Measurements from ENCODE around the gene EFCC1. TPM values are rescaled to one million over a fixed set of nuclear protein-coding genes. Genes with fewer than 3 reads are reported as not detected.
A peak's percentile ranks its signal among the peaks of the same experiment; 100 is the strongest.

Gene EFCC1
- polyA plus RNA-seq, 2 of the 4 experiments (the other 2 are of a cell fraction) = 0.04 TPM; not detected in 1

DNA sequence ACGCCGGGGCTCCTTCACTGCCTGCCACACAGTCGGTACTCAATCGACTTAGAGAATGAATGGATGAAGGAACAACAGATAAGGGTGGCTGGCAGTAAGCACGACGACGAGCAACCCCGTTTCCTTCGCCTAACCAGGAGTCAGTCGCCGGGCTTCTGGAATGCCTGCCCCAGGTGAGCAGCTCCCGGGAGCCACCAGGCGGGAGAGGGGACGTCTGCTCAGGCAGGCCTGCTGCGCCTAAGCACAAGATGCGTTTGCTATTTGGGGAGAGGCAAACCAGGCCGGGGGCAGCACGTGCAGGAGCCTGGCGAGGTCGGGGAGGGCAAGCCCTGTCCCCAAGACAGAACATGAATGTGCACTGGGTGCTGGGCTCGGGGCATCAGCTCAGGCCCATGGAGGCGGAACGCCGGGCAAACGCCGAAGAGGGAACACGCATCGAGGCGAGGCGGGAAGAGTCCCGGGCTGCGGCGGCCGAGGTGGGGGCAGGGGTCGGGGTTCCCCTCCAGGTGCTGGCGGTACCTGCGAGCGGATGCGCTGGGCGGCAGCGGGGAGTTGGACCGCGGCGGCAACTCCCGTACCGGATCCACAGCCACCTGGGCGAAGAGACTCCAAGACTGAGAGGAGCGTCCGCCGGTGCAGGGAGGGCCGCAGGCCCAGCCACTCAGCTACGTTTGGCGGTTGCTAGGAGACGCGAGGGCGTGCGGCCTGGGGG lies 7.5 kb upstream of the EFCC1 start, which contains the start of gene CFAP92:
CFAP92 (minus strand) TSS at position 616 of the 712 bp plus-strand sequence. CDS start 772 bp downstream, outside the sequence.
- Histone ChIP-seq H3K27ac (0 out of 6 replicates have a peak within 1 kb of the TSS, but pooled peaks of 1 of the 2 experiments have one; percentile 37), H3K9me3 (no peaks in the 10 kb centered on the region), H3K4me1 (no peaks in the 10 kb centered on the region), H3K4me2 (peak within 1 kb of the TSS; percentile 86), H3K4me3 (peak within 1 kb of the TSS; percentile 38)
- FAIRE-seq (no peak), DNase-seq (ENCODE audit: low read depth in 1 of 2, low spot score in 1 of 2) (peak; percentile 54 to 72), ATAC-seq (peak; percentile 86 to 98)
- no peak for TF ChIP-seq RNF2 (IDR thresholded peaks at IDR 0.05; ENCODE audit: borderline replicate concordance, low read depth)
- no peak for TF ChIP-seq FOSB (CRISPR knock-in tag; IDR thresholded peaks at IDR 0.05)
- TF ChIP-seq E2F6 (IDR thresholded peaks at IDR 0.05; ENCODE audit: borderline replicate concordance, low read depth) = no peak
- TF ChIP-seq TFCP2L1 (CRISPR knock-in tag; IDR thresholded peaks at IDR 0.05) = no peak
- TF ChIP-seq EHMT2 (IDR thresholded peaks at IDR 0.05; ENCODE audit: low read depth) = no peak
- TF ChIP-seq HDAC2 (IDR thresholded peaks at IDR 0.05) = no peak
- TF ChIP-seq EP300 (IDR thresholded peaks at IDR 0.05) = no peak
- TF ChIP-seq MAFK (IDR thresholded peaks at IDR 0.05; ENCODE audit: partially characterized antibody) = no peak
- no peak for TF ChIP-seq FOSL2 (IDR thresholded peaks at IDR 0.05)
- no peak for TF ChIP-seq FOSL2 (CRISPR knock-in tag; IDR thresholded peaks at IDR 0.05)
- no peak for TF ChIP-seq NPAS2 (CRISPR knock-in tag; IDR thresholded peaks at IDR 0.05; ENCODE audit: borderline replicate concordance)
- no peak for TF ChIP-seq ZC3H11A (IDR thresholded peaks at IDR 0.05)
- no peak for TF ChIP-seq JUNB (IDR thresholded peaks at IDR 0.05)
- no peak for TF ChIP-seq HOXA7 (CRISPR knock-in tag; IDR thresholded peaks at IDR 0.05)
- TF ChIP-seq MYC (IDR thresholded peaks at IDR 0.05; ENCODE audit: borderline replicate concordance, low read length) = no peak
- TF ChIP-seq CBX2 (IDR thresholded peaks at IDR 0.05; ENCODE audit: borderline replicate concordance, low read depth) = no peak
- no peak for TF ChIP-seq EHF (CRISPR knock-in tag; IDR thresholded peaks at IDR 0.05)
- TF ChIP-seq KDM5A (IDR thresholded peaks at IDR 0.05) = no peak
- TF ChIP-seq, protein P1, sequence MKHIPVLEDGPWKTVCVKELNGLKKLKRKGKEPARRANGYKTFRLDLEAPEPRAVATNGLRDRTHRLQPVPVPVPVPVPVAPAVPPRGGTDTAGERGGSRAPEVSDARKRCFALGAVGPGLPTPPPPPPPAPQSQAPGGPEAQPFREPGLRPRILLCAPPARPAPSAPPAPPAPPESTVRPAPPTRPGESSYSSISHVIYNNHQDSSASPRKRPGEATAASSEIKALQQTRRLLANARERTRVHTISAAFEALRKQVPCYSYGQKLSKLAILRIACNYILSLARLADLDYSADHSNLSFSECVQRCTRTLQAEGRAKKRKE (CRISPR knock-in tag; IDR thresholded peaks at IDR 0.05; ENCODE audit: low read depth) = no peak
- TF ChIP-seq, protein P2, sequence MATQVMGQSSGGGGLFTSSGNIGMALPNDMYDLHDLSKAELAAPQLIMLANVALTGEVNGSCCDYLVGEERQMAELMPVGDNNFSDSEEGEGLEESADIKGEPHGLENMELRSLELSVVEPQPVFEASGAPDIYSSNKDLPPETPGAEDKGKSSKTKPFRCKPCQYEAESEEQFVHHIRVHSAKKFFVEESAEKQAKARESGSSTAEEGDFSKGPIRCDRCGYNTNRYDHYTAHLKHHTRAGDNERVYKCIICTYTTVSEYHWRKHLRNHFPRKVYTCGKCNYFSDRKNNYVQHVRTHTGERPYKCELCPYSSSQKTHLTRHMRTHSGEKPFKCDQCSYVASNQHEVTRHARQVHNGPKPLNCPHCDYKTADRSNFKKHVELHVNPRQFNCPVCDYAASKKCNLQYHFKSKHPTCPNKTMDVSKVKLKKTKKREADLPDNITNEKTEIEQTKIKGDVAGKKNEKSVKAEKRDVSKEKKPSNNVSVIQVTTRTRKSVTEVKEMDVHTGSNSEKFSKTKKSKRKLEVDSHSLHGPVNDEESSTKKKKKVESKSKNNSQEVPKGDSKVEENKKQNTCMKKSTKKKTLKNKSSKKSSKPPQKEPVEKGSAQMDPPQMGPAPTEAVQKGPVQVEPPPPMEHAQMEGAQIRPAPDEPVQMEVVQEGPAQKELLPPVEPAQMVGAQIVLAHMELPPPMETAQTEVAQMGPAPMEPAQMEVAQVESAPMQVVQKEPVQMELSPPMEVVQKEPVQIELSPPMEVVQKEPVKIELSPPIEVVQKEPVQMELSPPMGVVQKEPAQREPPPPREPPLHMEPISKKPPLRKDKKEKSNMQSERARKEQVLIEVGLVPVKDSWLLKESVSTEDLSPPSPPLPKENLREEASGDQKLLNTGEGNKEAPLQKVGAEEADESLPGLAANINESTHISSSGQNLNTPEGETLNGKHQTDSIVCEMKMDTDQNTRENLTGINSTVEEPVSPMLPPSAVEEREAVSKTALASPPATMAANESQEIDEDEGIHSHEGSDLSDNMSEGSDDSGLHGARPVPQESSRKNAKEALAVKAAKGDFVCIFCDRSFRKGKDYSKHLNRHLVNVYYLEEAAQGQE (IDR thresholded peaks at IDR 0.05) = no peak
- ChIA-PET CTCF (interaction anchor here (1.0 to 3.0 kb wide), 3 partner anchors 23 to 33 kb away, joined by 3 to 10 read pairs (median 8); no protein-coding TSS in a partner anchor), POLR2A (no interaction called here)
- 83% methylated on average over 27 of the region's 57 CpGs for WGBS (ENCODE audit: missing lambda C conversion rate)

- no peaks in the 10 kb centered on the region for H3K4me1 ChIP-seq
- ATAC-seq (no peak), FAIRE-seq (no peak), DNase-seq (ENCODE audit: low read depth in 1 of 2, low spot score in 1 of 2) (no peak)
- no peaks in the 10 kb centered on the region for H3K9me3 ChIP-seq
- CTCF ChIA-PET = interaction anchor here (3.0 kb wide), 1 partner anchor 24 kb away, joined by 10 read pairs; no protein-coding TSS in a partner anchor
- H3K4me3 ChIP-seq = peak overlapping the region; percentile 38
- whole genome bisulfite sequencing (ENCODE audit: missing lambda C conversion rate) = 8% methylated on average over 11 of the region's 13 CpGs
- H3K27ac ChIP-seq = no peak overlapping the region
- POLR2A ChIA-PET = no interaction called here
- peak overlapping the region; percentile 86 for H3K4me2 ChIP-seq
- no peak for TF ChIP-seq ESRRA (IDR thresholded peaks at IDR 0.05; ENCODE audit: borderline replicate concordance, low read length)
- no peak for TF ChIP-seq POLR2A (IDR thresholded peaks at IDR 0.05; ENCODE audit: low read length)
- no peak for TF ChIP-seq NFE2L2 (conservative IDR thresholded peaks at IDR 0.05; ENCODE audit: low read length)
- TF ChIP-seq, protein P1 (CRISPR knock-in tag; IDR thresholded peaks at IDR 0.05; ENCODE audit: low read depth) = no peak
- no peak for TF ChIP-seq USF2 (IDR thresholded peaks at IDR 0.05)
- TF ChIP-seq HOXB13 (CRISPR knock-in tag; IDR thresholded peaks at IDR 0.05; ENCODE audit: low read depth) = no peak
- TF ChIP-seq ZSCAN20 (CRISPR knock-in tag; IDR thresholded peaks at IDR 0.05) = no peak
- no peak for TF ChIP-seq GATA3 (IDR thresholded peaks at IDR 0.05; ENCODE audit: borderline replicate concordance)
- no peak for TF ChIP-seq CHD2 (IDR thresholded peaks at IDR 0.05; ENCODE audit: low read length, partially characterized antibody)
- TF ChIP-seq FOXS1 (CRISPR knock-in tag; IDR thresholded peaks at IDR 0.05) = no peak
Observed at GRCh38 chr3:128994173-128994512, 7.0 kb upstream of the EFCC1 start.
